HG02588 (cell line): ENCODE data around the gene DEGS2.
"Not testable (repeated sequence)": the region's sequence is repeated elsewhere in the genome, so short reads cannot be mapped to it uniquely, and the experiment has no call there.

Source experiments
- ATAC-seq: cut with Tn5 transposase; IDR thresholded peaks from one replicate; pipeline ENCODE4 v1.9.1; 2021; ENCODE audit warnings: mild to moderate bottlenecking, moderate library complexity; ENCODE audit not compliant: unreplicated experiment

DEGS2 gene

DNA sequence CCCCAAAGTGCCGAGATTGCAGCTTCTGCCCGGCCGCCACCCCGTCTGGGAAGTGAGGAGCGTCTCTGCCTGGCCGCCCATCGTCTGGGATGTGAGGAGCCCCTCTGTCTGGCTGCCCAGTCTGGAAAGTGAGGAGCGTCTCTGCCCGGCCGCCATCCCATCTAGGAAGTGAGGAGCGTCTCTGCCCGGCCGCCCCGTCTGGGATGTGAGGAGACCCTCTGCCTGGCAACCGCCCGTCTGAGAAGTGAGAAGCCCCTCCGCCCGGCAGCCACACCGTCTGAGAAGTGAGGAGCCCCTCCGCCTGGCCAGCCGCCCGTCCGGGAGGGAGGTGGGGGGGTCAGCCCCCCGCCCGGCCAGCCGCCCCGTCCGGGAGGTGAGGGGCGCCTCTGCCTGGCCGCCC is 21.2 kb upstream of the DEGS2 start:
- not testable (repeated sequence) for ATAC-seq

GRCh38 chr14:100178691-100179090 is 19.2 kb upstream of the DEGS2 start:
- ATAC-seq, result no peak

GRCh38 chr14:100176811-100177327 is 17.4 kb upstream of the DEGS2 start:
- ATAC-seq, result no peak

GRCh38 chr14:100173353-100173752 is 13.9 kb upstream of the DEGS2 start:
- ATAC-seq, result no peak

GRCh38 chr14:100172811-100173210 is 13.4 kb upstream of the DEGS2 start:
- no peak for ATAC-seq

DNA sequence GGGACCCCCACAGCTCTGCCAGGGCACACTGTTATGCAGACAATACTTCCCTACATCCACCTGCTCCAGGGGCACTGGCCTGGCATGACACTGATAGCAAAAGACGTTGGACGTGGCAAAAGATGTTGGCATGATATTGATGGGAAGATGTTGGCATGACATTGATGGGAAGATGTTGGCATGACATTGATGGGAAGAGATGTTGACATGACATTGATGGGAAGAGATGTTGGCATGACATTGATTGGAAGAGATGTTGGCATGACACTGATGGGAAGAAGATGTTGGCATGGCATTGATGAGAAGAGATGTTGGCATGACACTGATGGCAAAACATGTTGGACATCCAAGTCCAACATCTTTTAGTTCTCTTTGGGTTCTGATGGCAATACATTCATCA is 11.4 kb upstream of the DEGS2 start:
- ATAC-seq, result no peak

GRCh38 chr14:100168506-100168905 is 9.1 kb upstream of the DEGS2 start:
- no peak for ATAC-seq

GRCh38 chr14:100165831-100166440 is 6.5 kb upstream of the DEGS2 start:
- no peak for ATAC-seq

GRCh38 chr14:100165376-100165775 is 5.9 kb upstream of the DEGS2 start:
- no peak for ATAC-seq

DNA sequence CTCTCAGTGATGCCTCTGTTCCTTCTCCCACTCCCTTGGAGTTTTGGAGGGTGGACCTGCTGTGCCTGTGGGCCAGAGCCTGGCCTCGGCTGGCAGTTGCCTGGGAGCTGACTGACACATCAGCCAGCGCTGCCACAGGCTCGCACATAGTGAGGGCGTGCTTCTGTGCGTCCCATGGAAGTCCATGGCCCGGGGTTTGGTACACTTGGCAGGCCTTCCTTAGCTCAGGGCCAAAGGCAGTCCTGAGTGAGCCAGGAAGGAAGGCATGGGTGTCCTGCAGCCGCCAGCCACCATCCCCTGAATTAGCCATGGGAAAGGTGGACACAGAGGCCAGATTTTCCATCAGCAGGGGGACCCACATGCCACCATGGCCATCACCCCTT is 1.1 kb upstream of the DEGS2 start:
- no peak for ATAC-seq

- ATAC-seq, result no peak
Observed at GRCh38 chr14:100159865-100160533, 554 bp upstream of the DEGS2 start.

DNA sequence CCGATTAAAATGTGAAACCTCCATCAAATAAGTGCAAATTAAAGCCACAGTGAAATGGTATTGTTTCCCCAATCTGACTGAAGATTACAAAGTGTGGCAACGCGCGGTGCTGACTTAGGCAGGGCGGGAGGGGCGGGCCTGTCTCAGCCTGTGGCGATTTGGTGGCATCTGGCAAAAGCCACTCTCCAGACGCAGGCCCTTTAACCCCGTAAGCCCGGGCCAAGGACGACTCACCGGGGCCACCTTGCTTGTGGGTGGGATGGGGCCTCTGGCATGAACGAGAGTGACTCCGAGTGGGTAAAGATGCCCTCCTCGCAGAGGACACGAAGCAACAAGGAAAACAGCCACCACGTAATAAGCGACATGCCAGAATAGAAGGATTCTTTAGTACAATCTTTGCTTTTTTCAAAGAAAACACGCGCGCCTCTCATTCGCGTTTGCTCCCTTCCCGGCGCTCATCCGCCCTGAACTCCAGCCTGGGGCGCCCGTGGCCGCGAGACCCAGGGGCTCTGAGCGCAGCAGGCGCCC is 815 bp downstream of the DEGS2 start:
- no peak for ATAC-seq

DNA sequence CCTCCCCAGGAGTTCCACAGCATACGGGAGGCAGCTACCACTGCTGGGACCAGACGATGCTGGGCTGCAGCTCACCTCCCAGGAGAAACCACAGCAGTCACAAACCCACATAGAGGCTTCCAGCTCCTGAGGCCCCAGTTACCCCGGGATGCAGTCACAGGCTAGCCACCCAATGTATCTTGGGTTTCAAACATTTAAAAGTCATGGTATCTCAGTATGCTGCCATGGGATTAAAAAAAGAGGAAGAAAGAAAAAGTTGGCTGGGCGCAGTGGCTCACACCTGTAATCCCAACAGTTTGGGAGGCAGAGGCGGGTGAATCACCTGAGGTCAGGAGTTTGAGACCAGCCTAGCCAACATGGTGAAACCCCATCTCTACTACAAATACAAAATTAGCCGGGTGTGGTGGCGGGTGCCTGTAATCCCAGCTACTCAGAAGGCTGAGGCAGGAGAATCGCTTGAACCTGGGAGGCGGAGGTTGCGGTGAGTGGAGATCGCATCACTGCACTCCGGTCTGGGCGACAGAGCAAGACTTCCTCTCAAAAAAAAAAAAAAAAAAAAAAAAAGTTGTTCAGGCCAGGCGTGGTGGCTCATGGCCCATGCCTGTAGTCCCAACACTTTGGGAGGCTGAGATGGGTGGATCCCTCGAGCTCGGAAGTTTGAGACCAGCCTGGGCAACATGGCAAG is 1.8 kb downstream of the DEGS2 start:
- ATAC-seq, result not testable (repeated sequence)

- ATAC-seq, result no peak
Observed at GRCh38 chr14:100156776-100157175, 2.7 kb downstream of the DEGS2 start.

DNA sequence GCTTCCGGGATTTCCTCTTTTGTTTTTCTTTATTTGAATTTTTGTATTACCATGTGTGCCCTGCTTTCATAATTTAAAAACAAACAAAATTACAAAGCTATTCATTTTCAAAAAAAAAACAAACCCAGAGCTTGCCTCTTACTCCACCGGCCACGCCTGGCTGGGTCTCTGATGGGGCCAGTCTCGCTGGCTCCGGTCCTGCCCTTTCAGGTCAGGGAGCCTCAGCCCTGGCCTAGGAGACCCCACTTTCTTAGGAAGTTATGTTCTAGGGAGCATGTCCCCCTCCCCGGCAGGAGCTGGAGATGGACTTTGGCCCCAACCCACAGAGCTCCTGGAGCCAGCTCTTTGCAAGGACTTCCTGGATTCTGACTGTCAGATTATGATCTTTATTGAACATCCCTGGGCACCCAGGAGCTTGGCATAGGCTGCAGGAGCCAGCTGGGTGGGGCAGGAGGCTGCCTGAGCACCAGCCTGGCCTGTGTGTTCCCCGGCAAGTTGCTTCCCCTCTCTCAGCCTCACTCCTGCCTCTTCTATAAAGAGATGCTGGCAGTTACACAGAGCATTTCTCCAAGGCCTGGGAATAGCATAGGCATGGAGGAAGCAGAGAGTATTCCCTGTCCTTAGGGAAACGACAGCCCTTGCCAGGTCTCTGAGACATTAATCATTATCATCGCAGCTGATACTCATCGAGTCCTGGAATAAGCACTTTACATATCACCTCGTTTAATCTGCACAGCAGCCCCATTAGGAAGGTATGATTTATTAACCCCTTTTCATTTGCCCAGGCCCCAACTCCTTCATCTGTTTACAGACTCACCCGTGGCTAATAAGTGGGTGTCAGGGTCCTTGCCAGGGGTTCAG is 3.5 kb downstream of the DEGS2 start:
- ATAC-seq, result no peak

DNA sequence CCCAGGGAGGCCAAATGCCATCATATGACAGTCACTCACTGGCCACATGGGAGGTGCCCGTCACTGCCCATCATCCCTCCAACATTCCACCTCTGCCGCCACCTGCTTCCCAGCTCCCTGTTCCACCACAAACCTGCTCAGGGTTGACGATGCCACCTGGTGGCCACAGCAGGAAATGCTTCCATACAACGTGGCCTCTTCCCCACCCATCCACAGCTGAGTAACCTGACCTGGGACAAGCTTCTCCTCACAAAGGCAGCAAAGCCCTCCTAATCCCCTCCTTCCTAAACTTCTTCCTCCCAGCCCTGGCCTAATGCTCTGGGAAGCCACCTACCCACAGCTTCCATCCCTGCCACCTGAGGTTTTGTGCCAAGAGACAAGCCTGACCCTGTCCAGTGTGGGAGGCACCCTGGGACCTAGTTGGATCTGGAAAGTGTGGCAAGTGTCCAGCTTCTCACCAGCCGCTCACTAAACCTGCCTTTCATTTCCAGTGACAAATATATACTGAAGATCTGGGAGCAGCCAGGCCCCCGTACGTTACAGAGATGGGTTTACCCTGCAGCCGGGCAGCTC is 4.3 kb downstream of the DEGS2 start:
- no peak for ATAC-seq

DNA sequence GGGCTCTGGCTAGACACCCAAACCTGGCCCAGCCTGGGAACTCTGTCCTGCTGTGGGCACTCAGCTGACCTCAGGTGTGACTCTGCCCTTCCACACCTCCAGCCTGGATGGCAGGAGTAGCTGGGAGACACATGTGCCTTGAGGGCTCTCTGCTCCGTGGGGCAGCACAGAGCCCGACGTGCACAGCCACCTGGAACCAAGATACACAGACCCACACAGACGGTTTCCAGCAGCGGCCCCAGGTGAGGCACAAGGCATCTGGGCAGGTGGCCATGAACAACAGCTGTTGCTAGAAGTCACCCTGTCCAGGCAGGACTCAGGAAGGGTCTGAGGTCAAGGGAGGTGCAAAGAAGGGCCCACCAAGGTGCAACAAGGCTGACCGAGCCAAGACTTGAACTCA is 5.9 kb downstream of the DEGS2 start:
- ATAC-seq, result no peak

GRCh38 chr14:100152091-100152490 is 7.4 kb downstream of the DEGS2 start:
- no peak for ATAC-seq

GRCh38 chr14:100150932-100151587 is 8.4 kb downstream of the DEGS2 start:
- ATAC-seq, result no peak
